ENCODE measurements around the gene MMP2. TPM values are rescaled to one million over a fixed set of nuclear protein-coding genes. Genes with fewer than 3 reads are reported as not detected.
A peak's percentile ranks its signal among the peaks of the same experiment; 100 is the strongest.

The MMP2 gene
- total RNA-seq, 1 donor from 2014 or later = 153 TPM

DNA sequence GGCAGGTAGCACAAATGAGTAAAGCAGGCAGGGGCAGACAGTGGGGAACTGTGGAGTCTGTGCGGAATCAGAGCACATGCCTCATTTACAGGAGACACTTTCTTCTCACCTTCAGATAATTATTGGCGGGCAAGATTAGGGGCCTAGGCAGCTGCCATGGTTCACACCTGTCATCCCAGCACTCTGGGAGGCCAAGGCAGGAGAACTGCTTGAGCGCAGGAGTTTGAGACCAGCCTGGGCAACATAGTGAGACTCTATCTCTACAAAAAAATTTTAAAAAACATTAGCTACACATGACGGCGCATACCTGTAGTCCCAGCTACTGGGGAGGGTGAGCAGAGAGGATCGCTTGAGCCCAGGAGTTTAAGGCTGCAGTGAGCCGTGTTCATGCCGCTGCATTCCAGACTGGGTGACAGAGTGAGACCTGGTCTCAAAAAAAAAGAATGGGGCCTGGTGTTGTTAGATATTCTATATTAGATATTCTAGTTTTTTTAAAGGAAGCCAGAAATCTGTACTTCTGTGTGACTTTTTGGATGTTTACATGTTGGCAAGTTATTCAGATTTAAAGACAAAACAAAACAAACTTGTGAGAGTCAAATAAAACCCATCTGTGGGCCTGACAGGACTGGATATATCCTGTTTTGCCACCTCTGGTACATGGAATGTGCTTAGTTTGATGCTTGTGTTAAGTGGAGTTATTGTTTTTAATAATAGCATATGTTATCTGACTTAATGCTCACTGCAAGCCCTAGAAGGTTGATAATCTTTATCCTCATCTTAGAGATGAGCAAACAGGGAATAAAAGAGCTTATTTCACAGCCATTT is 24.9 kb downstream of the MMP2 start:
- H3K36me3 Mint-ChIP-seq (ENCODE audit: low read depth) = peaks cover 13% of the 10 kb centered on the region
- H3K27ac Mint-ChIP-seq (ENCODE audit: unreplicated experiment) = no peak overlapping the region

GRCh38 chr16:55505333-55506015 is 26.5 kb downstream of the MMP2 start:
- Mint-ChIP-seq H3K4me3 (peak overlapping the region; percentile 65), H3K4me1 (peaks cover 51% of the 10 kb centered on the region), H3K9me3 (peaks cover 4% of the 10 kb centered on the region), H3K27ac (ENCODE audit: unreplicated experiment) (peak overlapping the region; percentile 84), H3K36me3 (ENCODE audit: low read depth) (peaks cover 17% of the 10 kb centered on the region), H3K27me3 (ENCODE audit: low read depth) (peaks cover 5% of the 10 kb centered on the region)
- DNase-seq (ENCODE audit: low read depth, low spot score) = no peak
- TF ChIP-seq, protein P1, sequence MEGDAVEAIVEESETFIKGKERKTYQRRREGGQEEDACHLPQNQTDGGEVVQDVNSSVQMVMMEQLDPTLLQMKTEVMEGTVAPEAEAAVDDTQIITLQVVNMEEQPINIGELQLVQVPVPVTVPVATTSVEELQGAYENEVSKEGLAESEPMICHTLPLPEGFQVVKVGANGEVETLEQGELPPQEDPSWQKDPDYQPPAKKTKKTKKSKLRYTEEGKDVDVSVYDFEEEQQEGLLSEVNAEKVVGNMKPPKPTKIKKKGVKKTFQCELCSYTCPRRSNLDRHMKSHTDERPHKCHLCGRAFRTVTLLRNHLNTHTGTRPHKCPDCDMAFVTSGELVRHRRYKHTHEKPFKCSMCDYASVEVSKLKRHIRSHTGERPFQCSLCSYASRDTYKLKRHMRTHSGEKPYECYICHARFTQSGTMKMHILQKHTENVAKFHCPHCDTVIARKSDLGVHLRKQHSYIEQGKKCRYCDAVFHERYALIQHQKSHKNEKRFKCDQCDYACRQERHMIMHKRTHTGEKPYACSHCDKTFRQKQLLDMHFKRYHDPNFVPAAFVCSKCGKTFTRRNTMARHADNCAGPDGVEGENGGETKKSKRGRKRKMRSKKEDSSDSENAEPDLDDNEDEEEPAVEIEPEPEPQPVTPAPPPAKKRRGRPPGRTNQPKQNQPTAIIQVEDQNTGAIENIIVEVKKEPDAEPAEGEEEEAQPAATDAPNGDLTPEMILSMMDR (conservative IDR thresholded peaks at IDR 0.05) = no peak

More for the DNA sequence above, 24.9 kb downstream of the MMP2 start:
- Mint-ChIP-seq H3K4me1 (peaks cover 54% of the 10 kb centered on the region), H3K9me3 (peaks cover 3% of the 10 kb centered on the region), H3K27me3 (ENCODE audit: low read depth) (no peaks in the 10 kb centered on the region), H3K4me3 (no peak overlapping the region)
- no peak for DNase-seq (ENCODE audit: low read depth, low spot score)
- TF ChIP-seq, protein P1 (conservative IDR thresholded peaks at IDR 0.05) = no peak

DNA sequence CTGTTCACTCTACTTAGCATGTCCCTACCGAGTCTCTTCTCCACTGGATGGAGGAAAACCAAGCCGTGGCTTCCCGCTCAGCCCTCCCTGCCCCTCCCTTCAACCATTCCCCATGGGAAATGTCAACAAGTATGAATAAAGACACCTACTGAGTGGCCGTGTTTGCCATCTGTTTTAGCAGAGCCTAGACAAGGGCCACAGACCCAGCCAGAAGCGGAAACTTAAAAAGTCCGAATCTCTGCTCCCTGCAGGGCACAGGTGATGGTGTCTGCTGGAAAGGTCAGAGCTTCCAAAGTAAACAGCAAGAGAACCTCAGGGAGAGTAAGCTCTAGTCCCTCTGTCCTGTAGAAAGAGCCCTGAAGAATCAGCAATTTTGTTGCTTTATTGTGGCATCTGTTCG is 27.1 kb downstream of the MMP2 start:
- DNase-seq (ENCODE audit: low read depth, low spot score) = no peak
- peaks cover 4% of the 10 kb centered on the region for H3K9me3 Mint-ChIP-seq
- TF ChIP-seq, protein P1 (conservative IDR thresholded peaks at IDR 0.05) = no peak
- H3K4me3 Mint-ChIP-seq = peak overlapping the region; percentile 65
- peak overlapping the region; percentile 84 for H3K27ac Mint-ChIP-seq (ENCODE audit: unreplicated experiment)
- peaks cover 5% of the 10 kb centered on the region for H3K27me3 Mint-ChIP-seq (ENCODE audit: low read depth)
- peaks cover 17% of the 10 kb centered on the region for H3K36me3 Mint-ChIP-seq (ENCODE audit: low read depth)
- H3K4me1 Mint-ChIP-seq = peaks cover 46% of the 10 kb centered on the region

DNA sequence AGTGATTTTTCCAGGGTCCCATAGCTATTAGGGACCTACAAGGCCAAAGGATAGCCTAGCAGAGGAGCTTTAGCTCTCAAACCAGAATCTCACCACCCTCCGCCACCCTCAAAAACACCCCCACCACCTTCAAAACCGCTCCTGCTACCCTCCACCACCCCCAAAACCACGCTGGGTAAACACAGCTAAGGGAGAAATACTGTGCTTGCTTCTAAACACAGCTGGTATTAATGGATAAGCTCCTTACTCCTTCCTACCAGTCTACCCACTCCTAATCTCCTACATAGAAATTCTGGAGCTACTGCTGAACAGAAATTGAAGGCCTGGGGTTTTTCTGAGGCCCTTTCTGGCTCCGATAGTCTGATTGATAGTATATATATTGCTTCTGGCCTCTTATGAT is 27.7 kb downstream of the MMP2 start:
- TF ChIP-seq, protein P1 (conservative IDR thresholded peaks at IDR 0.05) = no peak
- Mint-ChIP-seq H3K4me1 (peaks cover 41% of the 10 kb centered on the region), H3K27ac (ENCODE audit: unreplicated experiment) (no peak overlapping the region)

DNA sequence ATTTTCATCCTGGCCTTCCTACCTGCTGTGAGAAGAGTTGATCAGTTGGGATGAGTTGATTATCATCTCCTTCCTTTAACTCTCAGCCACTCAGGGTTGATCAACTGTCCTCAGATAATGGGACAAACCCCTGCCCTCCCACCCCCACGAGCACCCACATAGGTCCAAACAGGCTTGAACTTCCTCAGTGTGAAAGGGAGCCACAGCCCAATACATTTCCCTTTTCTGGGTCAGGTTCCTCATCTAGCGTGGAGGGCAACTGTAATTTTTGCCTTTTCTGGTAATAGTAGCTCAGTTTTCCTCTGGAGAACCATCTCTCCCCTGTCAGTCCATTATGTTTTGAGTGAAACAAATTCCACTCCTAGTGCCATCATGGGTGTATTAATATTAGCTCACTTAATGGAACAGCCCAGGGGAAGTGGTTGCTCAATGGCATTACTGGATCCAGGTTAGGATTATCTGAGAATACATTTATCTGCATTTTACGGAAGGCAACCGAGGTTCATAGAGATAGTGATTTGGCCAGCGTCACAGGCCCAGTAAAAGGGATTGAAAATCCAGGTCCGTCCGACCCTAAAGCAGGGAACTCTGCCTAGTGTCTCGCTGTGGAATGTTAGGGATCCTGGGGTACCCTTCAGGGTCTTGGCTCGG is 29.4 kb downstream of the MMP2 start:
- peaks cover 5% of the 10 kb centered on the region for H3K27me3 Mint-ChIP-seq (ENCODE audit: low read depth)
- peak overlapping the region; percentile 36 for H3K27ac Mint-ChIP-seq (ENCODE audit: unreplicated experiment)
- peaks cover 19% of the 10 kb centered on the region for H3K9me3 Mint-ChIP-seq
- DNase-seq (ENCODE audit: low read depth, low spot score) = no peak
- peaks cover 35% of the 10 kb centered on the region for H3K36me3 Mint-ChIP-seq (ENCODE audit: low read depth)
- peaks cover 24% of the 10 kb centered on the region for H3K4me1 Mint-ChIP-seq
- peak overlapping the region; percentile 85 for H3K4me3 Mint-ChIP-seq
- TF ChIP-seq, protein P1 (conservative IDR thresholded peaks at IDR 0.05) = no peak

More for the DNA sequence above, 27.7 kb downstream of the MMP2 start:
- H3K36me3 Mint-ChIP-seq (ENCODE audit: low read depth) = peaks cover 18% of the 10 kb centered on the region
- peak overlapping the region; percentile 65 for H3K4me3 Mint-ChIP-seq
- H3K27me3 Mint-ChIP-seq (ENCODE audit: low read depth) = peaks cover 5% of the 10 kb centered on the region
- H3K9me3 Mint-ChIP-seq = peaks cover 5% of the 10 kb centered on the region
- DNase-seq (ENCODE audit: low read depth, low spot score) = no peak
